Stimulated activated CD8-positive, alpha-beta memory T cell treated with anti-CD3 and anti-CD28 coated beads, Interleukin-15, amount 100 ng/mL, for 4 hours (primary cell): ENCODE results near the gene PLA2G15.
"Not testable (repeated sequence)": the region's sequence is repeated elsewhere in the genome, so short reads cannot be mapped to it uniquely, and the experiment has no call there.

Experiments
- DNase-seq, 2 donors: peaks; one replicate each; pipeline ENCODE4 v3.0.0-alpha.2; 2020; ENCODE audit warnings: low read depth in 2 of 2

The PLA2G15 gene

GRCh38 chr16:68279726-68280558 lies 34.8 kb downstream of the PLA2G15 start:
- no peak for DNase-seq

GRCh38 chr16:68281368-68282063 lies 36.3 kb downstream of the PLA2G15 start:
- no peak for DNase-seq

GRCh38 chr16:68282064-68282452 lies 36.9 kb downstream of the PLA2G15 start:
- DNase-seq = no peak

- DNase-seq = no peak
Measured at GRCh38 chr16:68283346-68283745, 38.2 kb downstream of the PLA2G15 start.

GRCh38 chr16:68283801-68284598 lies 38.8 kb downstream of the PLA2G15 start:
- no peak for DNase-seq

GRCh38 chr16:68284847-68285246 lies 39.7 kb downstream of the PLA2G15 start:
- DNase-seq = no peak

- DNase-seq = no peak
Measured at GRCh38 chr16:68285683-68286082, 40.5 kb downstream of the PLA2G15 start.

GRCh38 chr16:68286153-68287074 lies 41.2 kb downstream of the PLA2G15 start:
- DNase-seq = no peak

GRCh38 chr16:68287276-68288251 lies 42.4 kb downstream of the PLA2G15 start:
- DNase-seq = no peak

- DNase-seq = no peak
Measured at GRCh38 chr16:68288252-68288650, 43.1 kb downstream of the PLA2G15 start.

GRCh38 chr16:68288796-68289195 lies 43.6 kb downstream of the PLA2G15 start:
- not testable (repeated sequence) for DNase-seq

- DNase-seq = no peak
Measured at GRCh38 chr16:68289202-68289601, 44.0 kb downstream of the PLA2G15 start.

- no peak for DNase-seq
Measured at GRCh38 chr16:68289621-68290329, 44.6 kb downstream of the PLA2G15 start.

GRCh38 chr16:68290450-68290849 lies 45.3 kb downstream of the PLA2G15 start:
- no peak for DNase-seq

- DNase-seq = no peak
Measured at GRCh38 chr16:68291227-68291626, 46.1 kb downstream of the PLA2G15 start.

- no peak for DNase-seq
Measured at GRCh38 chr16:68292425-68292824, 47.3 kb downstream of the PLA2G15 start.

- DNase-seq = no peak
Measured at GRCh38 chr16:68296291-68296690, 51.1 kb downstream of the PLA2G15 start.

GRCh38 chr16:68296693-68297092 lies 51.5 kb downstream of the PLA2G15 start:
- no peak for DNase-seq

GRCh38 chr16:68297908-68298307 lies 52.7 kb downstream of the PLA2G15 start:
- no peak for DNase-seq
